GM12873 (cell line): ENCODE measurements around the gene CDKAL1.

Source experiments
- TF ChIP-seq, protein P1 (sequence below): IDR thresholded peaks from 2 replicates; pipeline ENCODE4 v1.5.1; 2012; ENCODE audit warnings: low read depth, mild to moderate bottlenecking, moderate library complexity, low read length, control low read depth; ENCODE audit not compliant: insufficient read depth; ENCODE audit errors: missing control alignments

CDKAL1 gene

GRCh38 chr6:20800229-20800628 lies 266.0 kb downstream of the CDKAL1 start:
- TF ChIP-seq, protein P1, sequence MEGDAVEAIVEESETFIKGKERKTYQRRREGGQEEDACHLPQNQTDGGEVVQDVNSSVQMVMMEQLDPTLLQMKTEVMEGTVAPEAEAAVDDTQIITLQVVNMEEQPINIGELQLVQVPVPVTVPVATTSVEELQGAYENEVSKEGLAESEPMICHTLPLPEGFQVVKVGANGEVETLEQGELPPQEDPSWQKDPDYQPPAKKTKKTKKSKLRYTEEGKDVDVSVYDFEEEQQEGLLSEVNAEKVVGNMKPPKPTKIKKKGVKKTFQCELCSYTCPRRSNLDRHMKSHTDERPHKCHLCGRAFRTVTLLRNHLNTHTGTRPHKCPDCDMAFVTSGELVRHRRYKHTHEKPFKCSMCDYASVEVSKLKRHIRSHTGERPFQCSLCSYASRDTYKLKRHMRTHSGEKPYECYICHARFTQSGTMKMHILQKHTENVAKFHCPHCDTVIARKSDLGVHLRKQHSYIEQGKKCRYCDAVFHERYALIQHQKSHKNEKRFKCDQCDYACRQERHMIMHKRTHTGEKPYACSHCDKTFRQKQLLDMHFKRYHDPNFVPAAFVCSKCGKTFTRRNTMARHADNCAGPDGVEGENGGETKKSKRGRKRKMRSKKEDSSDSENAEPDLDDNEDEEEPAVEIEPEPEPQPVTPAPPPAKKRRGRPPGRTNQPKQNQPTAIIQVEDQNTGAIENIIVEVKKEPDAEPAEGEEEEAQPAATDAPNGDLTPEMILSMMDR = no peak

GRCh38 chr6:20800653-20801052 lies 266.4 kb downstream of the CDKAL1 start:
- TF ChIP-seq, protein P1 = no peak

DNA sequence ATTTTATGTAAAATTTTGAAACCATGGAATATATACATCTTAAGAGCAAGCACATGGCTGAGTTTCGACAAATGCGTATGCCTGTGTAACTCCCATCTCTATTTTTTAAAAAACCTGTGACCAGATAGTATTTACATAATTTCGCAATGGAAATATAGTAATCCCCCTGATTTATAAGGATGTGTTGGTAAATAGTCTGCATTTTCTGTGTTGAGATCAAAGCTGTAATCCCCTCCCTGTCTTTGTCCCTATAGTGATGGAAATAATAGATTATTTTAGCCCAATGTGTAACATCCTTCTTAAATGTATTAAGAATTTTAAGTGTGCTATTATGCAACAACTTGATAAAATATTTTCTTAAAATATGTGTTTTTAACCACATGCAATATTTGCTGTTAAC lies 267.3 kb downstream of the CDKAL1 start:
- TF ChIP-seq, protein P1 = no peak

GRCh38 chr6:20802596-20802995 lies 268.3 kb downstream of the CDKAL1 start:
- TF ChIP-seq, protein P1 = no peak

GRCh38 chr6:20805021-20805420 lies 270.8 kb downstream of the CDKAL1 start:
- TF ChIP-seq, protein P1 = no peak

GRCh38 chr6:20806669-20807068 lies 272.4 kb downstream of the CDKAL1 start:
- TF ChIP-seq, protein P1 = no peak

GRCh38 chr6:20808439-20808838 lies 274.2 kb downstream of the CDKAL1 start:
- TF ChIP-seq, protein P1 = no peak
